DMS 273 (cell line): ENCODE measurements around the gene CATSPERB.
"Not testable (repeated sequence)": the region's sequence is repeated elsewhere in the genome, so short reads cannot be mapped to it uniquely, and the experiment has no call there.

ENCODE experiments used
- DNase-seq: peaks from one replicate; lab custom pipeline; 2025; ENCODE audit not compliant: unreplicated experiment; lab: John Stamatoyannopoulos, UW

Gene CATSPERB

GRCh38 chr14:91580876-91581577 lies 150.9 kb downstream of the CATSPERB start:
- DNase-seq: peak; percentile 9

DNA sequence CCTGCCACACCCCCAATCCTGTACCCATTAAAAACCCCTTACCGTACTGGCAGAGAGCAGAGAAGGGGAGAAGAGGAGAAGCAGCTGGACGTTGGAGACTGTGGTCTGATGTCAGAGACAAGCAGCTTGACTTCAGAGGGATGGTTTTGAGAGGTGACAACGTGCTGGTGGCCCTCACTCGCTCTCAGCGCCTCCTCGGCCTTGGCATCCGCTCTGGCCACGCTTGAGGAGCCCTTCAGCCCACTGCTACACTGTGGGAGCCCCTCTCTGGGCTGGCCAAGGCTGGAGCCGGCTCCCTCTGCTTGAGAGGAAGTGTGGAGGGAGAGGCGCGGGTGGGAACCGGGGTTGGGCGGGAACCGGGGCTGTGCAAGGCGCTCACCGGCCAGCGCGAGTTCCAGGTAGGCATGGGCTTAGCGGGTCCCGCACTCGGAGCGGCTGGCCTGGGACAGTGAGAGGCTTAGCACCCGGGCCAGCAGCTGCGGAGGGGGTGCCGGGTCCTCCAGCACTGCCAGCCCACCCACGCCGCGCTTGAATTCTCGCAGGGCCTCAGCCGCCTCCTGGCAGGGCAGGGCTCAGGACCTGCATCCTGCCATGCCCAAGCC lies 154.2 kb downstream of the CATSPERB start:
- no peak for DNase-seq

GRCh38 chr14:91575469-91576208 lies 156.2 kb downstream of the CATSPERB start:
- DNase-seq: no peak

DNA sequence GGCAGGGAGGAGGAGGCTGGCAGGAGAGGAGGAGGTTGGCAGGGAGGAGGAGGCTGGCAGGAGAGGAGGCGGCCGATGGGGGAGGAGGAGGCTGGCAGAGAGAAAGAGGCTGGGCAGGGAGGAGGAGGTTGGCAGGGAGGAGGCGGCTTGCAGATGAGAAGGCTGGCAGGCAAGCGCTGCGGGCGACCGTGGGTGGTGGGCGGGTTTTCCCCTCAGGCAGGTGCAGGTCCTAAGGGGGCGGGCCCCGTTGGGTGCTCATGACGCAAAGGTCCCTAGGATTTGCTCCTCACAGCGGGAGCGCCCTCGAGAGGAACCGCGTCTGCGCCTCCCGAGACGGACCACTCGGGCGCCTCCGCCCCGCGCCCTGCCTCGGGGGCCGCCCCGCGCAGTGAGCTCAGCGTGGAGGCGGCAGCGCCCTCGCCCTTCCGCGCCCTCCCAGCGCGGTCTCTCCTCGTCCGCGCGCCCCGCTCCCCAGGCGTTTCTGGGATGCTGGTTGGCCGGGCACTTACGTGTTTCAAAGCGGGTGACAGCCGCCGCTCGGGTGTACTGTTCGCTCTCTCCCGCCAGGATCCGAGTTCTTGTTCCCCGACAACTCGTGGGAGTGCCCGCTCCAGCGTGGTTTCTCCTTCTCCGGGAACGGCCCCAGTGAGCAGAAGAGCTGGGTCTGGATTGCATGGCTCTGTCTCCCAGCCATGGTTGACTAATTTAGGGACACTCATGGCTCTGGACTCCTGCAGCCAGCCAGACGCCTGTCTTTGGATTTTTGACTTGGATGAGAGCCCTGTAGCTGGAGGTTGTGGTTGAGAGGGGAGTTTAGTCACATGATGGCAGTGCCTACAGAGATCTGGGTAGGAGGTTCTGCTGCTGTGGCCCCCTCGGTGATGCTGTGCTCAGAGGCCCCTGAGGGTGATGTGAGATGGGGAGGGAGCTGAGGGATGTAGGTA lies 157.7 kb downstream of the CATSPERB start:
- DNase-seq: peak; percentile 74

GRCh38 chr14:91573528-91573893 lies 158.4 kb downstream of the CATSPERB start:
- DNase-seq: no peak

GRCh38 chr14:91570021-91570420 lies 161.9 kb downstream of the CATSPERB start:
- no peak for DNase-seq

DNA sequence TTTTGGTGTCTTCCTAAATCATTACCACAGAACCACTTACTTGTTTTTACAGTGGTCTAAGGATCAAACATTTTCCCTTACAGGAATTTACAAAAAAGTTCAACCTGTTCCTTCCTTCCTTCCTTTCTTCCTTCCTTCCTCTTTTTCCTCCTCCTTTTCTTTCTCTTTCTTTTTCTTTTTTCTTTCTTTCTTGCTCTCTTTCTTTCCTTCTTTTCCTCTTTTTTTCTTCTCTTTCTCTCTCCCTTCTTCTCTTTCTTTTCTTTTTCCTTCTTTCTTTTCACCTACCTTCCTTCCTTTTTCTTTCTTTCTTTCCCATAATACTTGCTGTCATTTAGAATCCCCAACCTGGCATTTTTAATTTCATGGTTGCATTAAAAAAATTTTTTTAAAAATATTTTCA lies 162.6 kb downstream of the CATSPERB start:
- no peak for DNase-seq

GRCh38 chr14:91568626-91569025 lies 163.3 kb downstream of the CATSPERB start:
- DNase-seq: no peak

DNA sequence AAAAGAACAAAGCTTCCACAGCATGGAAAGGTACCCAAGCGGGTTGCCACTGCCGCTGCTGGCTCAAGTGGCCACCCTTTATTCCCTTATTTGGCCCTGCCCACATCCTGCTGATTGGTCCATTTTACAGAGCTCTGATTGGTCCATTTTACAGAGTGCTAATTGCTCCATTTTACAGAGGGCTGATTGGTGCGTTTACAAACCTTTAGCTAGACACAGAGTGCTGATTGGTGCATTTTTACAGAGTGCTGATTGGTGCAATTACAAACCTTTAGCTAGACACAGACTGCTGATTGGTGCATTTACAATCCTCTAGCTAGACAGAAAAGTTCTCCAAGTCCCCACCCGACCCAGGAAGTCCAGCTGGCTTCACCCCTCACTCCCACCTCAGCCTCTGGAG lies 164.1 kb downstream of the CATSPERB start:
- not testable (repeated sequence) for DNase-seq

GRCh38 chr14:91555531-91555930 lies 176.4 kb downstream of the CATSPERB start:
- no peak for DNase-seq

GRCh38 chr14:91554535-91555332 lies 177.2 kb downstream of the CATSPERB start:
- DNase-seq: no peak

- no peak for DNase-seq
These were observed 183.8 kb downstream of the CATSPERB start for GRCh38 chr14:91548108-91548507.

GRCh38 chr14:91545946-91546716 lies 185.8 kb downstream of the CATSPERB start:
- peak; percentile 24 for DNase-seq

GRCh38 chr14:91545204-91545603 lies 186.7 kb downstream of the CATSPERB start:
- no peak for DNase-seq

DNA sequence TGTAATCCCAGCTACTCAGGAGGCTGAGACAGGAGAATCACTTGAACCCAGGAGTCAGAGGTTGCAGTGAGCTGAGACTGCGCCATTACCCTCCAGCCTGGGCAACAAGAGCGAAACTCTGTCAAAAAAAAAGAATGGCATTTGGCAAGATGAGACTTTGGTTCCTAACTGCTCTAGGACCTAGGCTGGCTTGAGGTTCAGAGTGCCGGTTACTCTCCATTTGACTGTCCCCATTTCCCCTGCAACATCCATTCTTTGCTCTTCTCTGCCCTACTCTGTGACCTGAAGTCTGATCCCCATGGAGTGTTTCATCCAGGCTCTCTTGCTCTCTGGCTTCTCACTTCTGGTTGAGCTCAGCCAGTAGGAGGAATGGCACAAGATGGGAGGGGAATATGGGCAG lies 195.6 kb downstream of the CATSPERB start:
- DNase-seq: no peak

- DNase-seq: not testable (repeated sequence)
These were observed 197.8 kb downstream of the CATSPERB start for GRCh38 chr14:91534059-91534458.

DNA sequence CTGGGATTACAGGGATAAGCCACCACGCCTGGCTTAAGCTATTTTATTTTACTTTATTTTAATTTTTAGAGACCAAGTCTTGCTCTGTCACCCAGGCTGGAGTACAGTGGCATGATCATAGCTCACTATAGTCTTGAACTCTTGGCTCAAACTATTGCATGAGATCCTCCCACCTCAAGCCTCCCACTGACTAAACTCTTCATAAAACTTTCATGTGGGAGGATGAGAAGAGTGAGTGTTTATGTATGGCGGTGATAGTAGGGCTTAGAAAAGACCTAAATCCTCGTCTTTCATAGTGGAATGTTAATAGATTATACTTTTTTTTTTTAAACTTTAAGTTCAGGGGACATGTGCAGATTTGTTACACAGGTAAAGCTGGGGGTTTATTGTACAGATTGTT lies 198.3 kb downstream of the CATSPERB start:
- DNase-seq: no peak
